Hepatocyte (in vitro differentiated cells): Measurements from ENCODE around the gene MPZL1. TPM values are rescaled to one million over a fixed set of nuclear protein-coding genes. Genes with fewer than 3 reads are reported as not detected.

Source experiments
- DNase-seq: peaks from one replicate; pipeline ENCODE4 v3.0.0-alpha.2; 2016; ENCODE audit warnings: low spot score
- H2AFZ ChIP-seq: fragments of 200-600 bp; sonication (generic); 2 replicates; pipeline ENCODE4 v1.6.0; 2016; ENCODE audit warnings: antibody characterized with exemption, mild to moderate bottlenecking
- H3K27ac ChIP-seq: fragments of 200-600 bp; sonication (generic); 2 replicates; pipeline ENCODE4 v1.5.1; 2016; ENCODE audit warnings: mild to moderate bottlenecking
- H3K27me3 ChIP-seq: fragments of 200-600 bp; sonication (generic); 2 replicates; pipeline ENCODE4 v1.6.1; 2016
- H3K36me3 ChIP-seq: fragments of 200-600 bp; sonication (generic); replicated peaks from 2 replicates; pipeline ENCODE4 v1.5.1; 2016; ENCODE audit warnings: low read depth; ENCODE audit not compliant: insufficient read depth
- H3K4me1 ChIP-seq: fragments of 200-600 bp; sonication (generic); 2 replicates; pipeline ENCODE4 v1.5.1; 2016; ENCODE audit warnings: mild to moderate bottlenecking, moderate library complexity; ENCODE audit not compliant: insufficient read depth
- H3K4me2 ChIP-seq: fragments of 200-600 bp; sonication (generic); 2 replicates; pipeline ENCODE4 v1.6.0; 2016
- H3K4me3 ChIP-seq: fragments of 200-600 bp; sonication (generic); 2 replicates; pipeline ENCODE4 v1.5.1; 2016; ENCODE audit warnings: mild to moderate bottlenecking
- H3K79me2 ChIP-seq: fragments of 200-600 bp; sonication (generic); 2 replicates; pipeline ENCODE4 v1.6.0; 2017; ENCODE audit warnings: mild to moderate bottlenecking
- H3K9me2 ChIP-seq: fragments of 200-600 bp; sonication (generic); replicated peaks from 2 replicates; pipeline ENCODE4 v1.6.0; 2017; ENCODE audit warnings: mild to moderate bottlenecking; ENCODE audit not compliant: insufficient read depth
- H3K9me3 ChIP-seq: fragments of 200-600 bp; sonication (generic); 2 replicates; pipeline ENCODE4 v1.5.1; 2016; ENCODE audit warnings: low read depth, mild to moderate bottlenecking
- H4K20me1 ChIP-seq: fragments of 200-600 bp; sonication (generic); 2 replicates; pipeline ENCODE4 v1.6.0; 2016; ENCODE audit warnings: mild to moderate bottlenecking; ENCODE audit not compliant: insufficient read depth, poor library complexity, severe bottlenecking
- EZH2 ChIP-seq: fragments of 200-600 bp; sonication (generic); IDR thresholded peaks from 2 replicates; pipeline ENCODE4 v1.6.1; 2016; ENCODE audit warnings: antibody characterized with exemption, mild to moderate bottlenecking, borderline replicate concordance
- EZH2phosphoT487 ChIP-seq: fragments of 200-600 bp; sonication (generic); IDR thresholded peaks from one replicate; pipeline ENCODE4 v1.6.1; 2018; ENCODE audit warnings: antibody characterized with exemption, mild to moderate bottlenecking, low read depth, moderate library complexity; ENCODE audit not compliant: unreplicated experiment, severe bottlenecking
- WGBS: methylation state at CpG from one replicate; pipeline ENCODE4 v1.1.6; 2016; ENCODE audit warnings: low lambda C conversion rate; ENCODE audit errors: missing lambda C conversion rate; 5-methylcytosine and 5-hydroxymethylcytosine counted together
- polyA plus RNA-seq: library from polyadenylated mRNA; unstranded; fragments of >200 nt; fragmentation: Nextera tagmentation; extraction: Ambion mirVana; gene quantifications from 2 replicates; pipeline ENCODE4 v1.2.1, GENCODE V29; 2016
- total RNA-seq: library from RNA; depleted of rRNA; stranded (reverse); fragments of >200 nt; gene quantifications from 2 replicates; pipeline ENCODE4 v1.2.3, GENCODE V29; 2014
- TF ChIP-seq, protein P1 (sequence below): fragments of 200-600 bp; sonication (generic); IDR thresholded peaks from 2 replicates; pipeline ENCODE4 v1.5.1; 2016; ENCODE audit warnings: antibody characterized with exemption, mild to moderate bottlenecking; ENCODE audit not compliant: poor library complexity

Gene MPZL1
- total and polyA plus RNA-seq, 2 experiments from 2014 or later = 176 to 245 TPM

DNA sequence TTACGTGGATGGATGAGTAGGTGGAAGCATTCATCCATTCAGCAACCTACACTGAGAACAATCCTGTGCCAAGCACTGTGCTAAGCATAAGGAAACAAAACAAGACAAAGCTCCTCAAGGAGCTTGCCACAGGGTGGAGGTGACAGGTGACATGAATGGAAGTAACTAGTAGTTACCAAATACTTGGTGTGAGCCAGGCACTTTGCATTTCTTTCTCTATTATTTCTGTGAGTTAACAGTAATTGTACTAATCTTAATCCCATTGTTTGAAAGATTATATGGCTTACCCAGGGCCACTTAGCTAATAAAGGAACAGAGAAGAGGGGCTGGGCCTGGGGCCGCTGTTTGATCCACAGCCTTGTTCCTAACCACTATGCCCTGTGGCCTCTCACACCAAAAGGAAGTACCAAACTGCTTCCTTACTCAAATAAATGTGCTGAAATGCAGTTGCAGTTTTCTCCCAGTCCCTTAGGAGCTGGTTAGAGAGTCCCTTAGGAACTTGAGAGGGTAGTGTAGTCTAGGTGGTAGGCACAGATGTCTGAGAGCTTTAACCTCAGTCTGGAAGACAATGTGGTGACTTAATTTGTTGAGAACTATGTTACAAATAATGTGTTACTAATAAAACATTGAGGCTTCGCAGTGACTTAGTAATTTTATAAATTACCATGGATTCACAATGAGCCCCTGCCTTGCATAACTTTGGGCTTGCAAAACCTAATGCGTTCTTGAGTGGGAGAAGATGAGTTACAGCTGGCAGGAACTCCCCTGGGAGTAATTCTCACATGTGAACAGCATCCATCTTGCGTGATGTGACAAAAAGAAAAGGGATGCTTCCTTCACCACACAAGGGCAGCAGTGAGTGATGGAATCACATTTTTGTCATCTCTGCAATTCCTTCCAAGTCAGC lies 69.8 kb downstream of the MPZL1 start:
- Histone ChIP-seq H3K4me2 (no peak overlapping the region), H3K9me2 (no peaks in the 10 kb centered on the region), H3K27ac (no peak overlapping the region)

DNA sequence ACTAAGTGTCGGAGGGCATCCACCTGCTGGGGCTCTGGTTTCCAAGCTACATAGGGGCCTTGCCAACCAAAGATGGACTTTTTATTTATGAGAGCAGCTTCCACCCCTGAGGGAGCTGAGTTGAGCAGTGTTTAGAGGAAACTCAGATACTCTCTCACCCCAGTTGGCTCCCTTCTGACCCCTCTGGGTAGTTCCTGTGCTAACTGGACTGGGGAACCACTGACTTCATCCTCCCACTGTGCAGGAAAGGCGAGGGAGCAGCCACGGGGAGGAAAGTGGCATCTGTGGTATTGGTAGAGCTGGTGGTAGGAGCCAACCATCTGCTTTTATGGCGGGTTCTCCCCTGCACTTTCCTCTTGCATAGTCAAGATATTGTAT lies 70.4 kb downstream of the MPZL1 start:
- no peaks in the 10 kb centered on the region for H4K20me1 ChIP-seq
- H3K4me2 ChIP-seq = no peak overlapping the region
- H3K9me2 ChIP-seq = no peaks in the 10 kb centered on the region
- no peak for TF ChIP-seq EZH2phosphoT487
- H3K36me3 ChIP-seq = peaks cover 3% of the 10 kb centered on the region
- H3K4me1 ChIP-seq = peaks cover 9% of the 10 kb centered on the region
- WGBS = 94% methylated on average over 4 of the region's 4 CpGs
- no peak overlapping the region for H3K27ac ChIP-seq
- no peak for DNase-seq
- no peak overlapping the region for H2AFZ ChIP-seq
- H3K27me3 ChIP-seq = no peaks in the 10 kb centered on the region
- H3K4me3 ChIP-seq = no peak overlapping the region
- no peaks in the 10 kb centered on the region for H3K9me3 ChIP-seq
- H3K79me2 ChIP-seq = no peaks in the 10 kb centered on the region

More for the DNA sequence above, 69.8 kb downstream of the MPZL1 start:
- no peak overlapping the region for H3K4me3 ChIP-seq
- H3K4me1 ChIP-seq = peaks cover 4% of the 10 kb centered on the region
- peaks cover 3% of the 10 kb centered on the region for H3K36me3 ChIP-seq
- peak; percentile 28 for DNase-seq
- no peaks in the 10 kb centered on the region for H3K9me3 ChIP-seq
- no peaks in the 10 kb centered on the region for H3K27me3 ChIP-seq
- TF ChIP-seq EZH2phosphoT487 (no peak), EZH2 (no peak)
- TF ChIP-seq, protein P1, sequence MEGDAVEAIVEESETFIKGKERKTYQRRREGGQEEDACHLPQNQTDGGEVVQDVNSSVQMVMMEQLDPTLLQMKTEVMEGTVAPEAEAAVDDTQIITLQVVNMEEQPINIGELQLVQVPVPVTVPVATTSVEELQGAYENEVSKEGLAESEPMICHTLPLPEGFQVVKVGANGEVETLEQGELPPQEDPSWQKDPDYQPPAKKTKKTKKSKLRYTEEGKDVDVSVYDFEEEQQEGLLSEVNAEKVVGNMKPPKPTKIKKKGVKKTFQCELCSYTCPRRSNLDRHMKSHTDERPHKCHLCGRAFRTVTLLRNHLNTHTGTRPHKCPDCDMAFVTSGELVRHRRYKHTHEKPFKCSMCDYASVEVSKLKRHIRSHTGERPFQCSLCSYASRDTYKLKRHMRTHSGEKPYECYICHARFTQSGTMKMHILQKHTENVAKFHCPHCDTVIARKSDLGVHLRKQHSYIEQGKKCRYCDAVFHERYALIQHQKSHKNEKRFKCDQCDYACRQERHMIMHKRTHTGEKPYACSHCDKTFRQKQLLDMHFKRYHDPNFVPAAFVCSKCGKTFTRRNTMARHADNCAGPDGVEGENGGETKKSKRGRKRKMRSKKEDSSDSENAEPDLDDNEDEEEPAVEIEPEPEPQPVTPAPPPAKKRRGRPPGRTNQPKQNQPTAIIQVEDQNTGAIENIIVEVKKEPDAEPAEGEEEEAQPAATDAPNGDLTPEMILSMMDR = no peak
- H3K79me2 ChIP-seq = no peaks in the 10 kb centered on the region
- 71% methylated on average over 5 of the region's 5 CpGs for WGBS
- H2AFZ ChIP-seq = no peak overlapping the region
- H4K20me1 ChIP-seq = no peaks in the 10 kb centered on the region

DNA sequence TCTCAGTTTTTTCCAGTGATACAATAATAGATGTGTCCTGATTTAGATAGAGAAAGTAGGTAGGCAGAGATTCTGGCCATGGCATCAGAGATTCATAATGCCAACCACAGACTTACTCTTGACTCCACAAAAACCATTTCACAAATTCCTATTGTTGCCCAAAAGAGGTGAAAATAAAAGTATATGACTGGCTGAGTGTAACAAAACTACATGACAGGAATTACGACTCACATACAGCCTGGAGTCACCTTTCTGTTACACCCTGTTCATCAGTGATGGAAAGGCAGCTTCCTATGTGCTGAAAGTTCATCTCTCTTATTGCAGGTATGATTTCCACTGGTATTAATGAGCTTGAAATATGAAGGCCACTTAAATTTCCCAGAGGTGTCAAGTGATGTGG lies 72.3 kb downstream of the MPZL1 start:
- H3K4me3 ChIP-seq = no peak overlapping the region
- H3K36me3 ChIP-seq = no peaks in the 10 kb centered on the region
- no peaks in the 10 kb centered on the region for H3K9me3 ChIP-seq
- H4K20me1 ChIP-seq = no peaks in the 10 kb centered on the region
- H3K9me2 ChIP-seq = no peaks in the 10 kb centered on the region
- H3K4me1 ChIP-seq = peaks cover 17% of the 10 kb centered on the region
- no peak overlapping the region for H2AFZ ChIP-seq
- DNase-seq = no peak
- TF ChIP-seq EZH2 (no peak), EZH2phosphoT487 (no peak)
- TF ChIP-seq, protein P1 = no peak
- H3K4me2 ChIP-seq = no peak overlapping the region
- no peaks in the 10 kb centered on the region for H3K79me2 ChIP-seq
- no peaks in the 10 kb centered on the region for H3K27me3 ChIP-seq
- H3K27ac ChIP-seq = no peak overlapping the region
- WGBS = 100% methylated on average over 1 of the region's 1 CpG
